GM20431 (cell line): ENCODE results near the gene HK2.
"Not testable (repeated sequence)": the region's sequence is repeated elsewhere in the genome, so short reads cannot be mapped to it uniquely, and the experiment has no call there.

Experiments
- in situ Hi-C: fragments of 300-500 bp; cut with MseI, MboI; formaldehyde crosslinking; loops from one replicate; pipeline ENCODE4 v1.15.0; 2020; ENCODE audit warnings: low sequenced_read_pairs; ENCODE audit not compliant: unreplicated experiment

Gene HK2

DNA sequence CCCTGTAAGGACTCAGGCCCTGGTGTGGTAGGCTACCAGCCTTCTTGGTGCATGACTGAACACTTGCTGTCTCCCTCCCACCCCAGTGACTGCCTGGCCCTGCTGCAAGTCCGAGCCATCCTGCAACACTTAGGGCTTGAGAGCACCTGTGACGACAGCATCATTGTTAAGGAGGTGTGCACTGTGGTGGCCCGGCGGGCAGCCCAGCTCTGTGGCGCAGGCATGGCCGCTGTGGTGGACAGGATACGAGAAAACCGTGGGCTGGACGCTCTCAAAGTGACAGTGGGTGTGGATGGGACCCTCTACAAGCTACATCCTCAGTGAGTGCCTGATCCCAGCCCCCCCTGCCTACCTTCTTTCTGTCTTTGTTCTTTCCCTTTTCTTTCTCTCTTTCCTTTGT is 55.2 kb downstream of the HK2 start:
- in situ Hi-C loops, result no loop called here

DNA sequence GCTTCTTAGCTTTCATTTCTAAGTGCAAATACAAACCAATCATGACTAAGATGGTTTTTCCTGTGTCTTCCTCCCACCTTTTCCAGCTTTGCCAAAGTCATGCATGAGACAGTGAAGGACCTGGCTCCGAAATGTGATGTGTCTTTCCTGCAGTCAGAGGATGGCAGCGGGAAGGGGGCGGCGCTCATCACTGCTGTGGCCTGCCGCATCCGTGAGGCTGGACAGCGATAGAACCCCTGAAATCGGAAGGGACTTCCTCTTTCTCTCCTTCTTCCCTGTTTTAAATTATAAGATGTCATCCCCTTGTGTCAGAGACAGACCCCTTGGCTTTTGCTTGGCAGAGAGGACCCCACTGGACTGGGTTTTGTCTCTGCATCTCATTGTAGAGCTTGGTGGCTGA is 56.8 kb downstream of the HK2 start:
- in situ Hi-C loops, result no loop called here

DNA sequence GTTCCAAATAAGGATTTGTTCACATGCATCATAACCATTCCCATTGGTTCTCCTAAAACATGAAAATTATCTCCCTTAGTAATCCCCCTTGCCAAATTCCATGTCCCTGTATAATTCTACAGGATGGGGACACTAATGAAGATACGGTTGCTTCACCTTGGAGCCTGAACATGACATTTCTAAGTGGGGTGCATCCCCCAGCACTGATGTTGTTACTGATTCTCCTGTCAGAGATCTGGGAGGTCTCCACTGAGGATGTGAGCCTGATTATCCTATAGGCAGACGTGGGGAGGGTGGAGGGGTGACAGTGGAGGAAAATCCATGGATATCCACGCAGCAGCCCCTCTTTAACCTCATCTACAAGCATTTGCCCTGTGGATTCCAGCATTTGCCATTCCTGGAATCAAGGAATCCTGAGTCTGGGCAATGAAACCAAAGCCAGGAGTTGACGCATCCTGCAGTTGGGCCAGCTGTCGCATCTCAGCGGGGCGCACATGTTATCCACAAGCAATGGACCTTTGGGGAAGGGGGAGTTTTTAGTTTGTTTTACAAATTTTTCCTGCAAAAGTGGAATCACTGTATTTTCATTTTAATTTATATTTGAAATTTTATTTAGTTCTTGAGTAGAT is 57.3 kb downstream of the HK2 start:
- in situ Hi-C loops, result no loop called here

DNA sequence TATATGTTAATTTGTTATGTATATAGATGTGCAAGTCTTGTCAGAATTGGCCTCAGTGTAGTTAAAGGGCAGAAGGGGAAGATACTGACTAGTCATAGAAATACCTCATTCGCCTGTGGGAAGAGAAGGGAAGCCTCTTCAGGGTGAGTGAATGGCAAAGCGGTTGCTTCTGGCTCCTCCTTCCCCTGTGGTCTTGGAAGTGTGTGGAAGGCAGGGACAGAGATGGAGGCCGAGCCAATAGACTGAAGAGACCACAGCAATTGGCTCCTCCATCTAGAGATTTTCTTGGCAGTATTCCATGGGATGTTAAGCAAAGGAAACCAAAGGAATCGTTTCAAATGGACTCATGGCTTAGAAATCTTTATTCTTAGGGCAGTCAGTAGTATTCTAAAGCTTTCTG is 57.9 kb downstream of the HK2 start:
- in situ Hi-C loops, result not testable (repeated sequence)

GRCh38 chr2:74892609-74893008 is 58.7 kb downstream of the HK2 start:
- in situ Hi-C loops, result no loop called here

DNA sequence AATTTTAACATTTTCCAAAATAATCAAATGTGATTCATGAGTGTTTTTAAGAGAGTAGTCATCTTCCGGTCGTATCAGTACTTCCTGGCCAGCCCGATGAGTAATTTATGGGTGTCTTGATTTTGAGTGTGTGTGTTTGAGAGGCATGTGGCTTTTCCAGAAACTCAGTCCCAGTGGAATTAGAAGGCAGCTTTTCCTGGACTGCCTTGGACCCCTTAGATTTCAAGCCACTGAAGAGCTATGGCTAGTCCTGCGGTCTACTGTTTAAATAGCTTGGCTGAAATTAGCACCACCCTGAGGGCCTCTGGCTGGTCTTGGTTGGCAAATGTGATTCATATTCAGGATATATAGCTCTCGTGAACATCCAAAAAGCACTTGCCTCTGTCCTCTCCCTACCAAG is 59.4 kb downstream of the HK2 start:
- in situ Hi-C loops, result no loop called here

DNA sequence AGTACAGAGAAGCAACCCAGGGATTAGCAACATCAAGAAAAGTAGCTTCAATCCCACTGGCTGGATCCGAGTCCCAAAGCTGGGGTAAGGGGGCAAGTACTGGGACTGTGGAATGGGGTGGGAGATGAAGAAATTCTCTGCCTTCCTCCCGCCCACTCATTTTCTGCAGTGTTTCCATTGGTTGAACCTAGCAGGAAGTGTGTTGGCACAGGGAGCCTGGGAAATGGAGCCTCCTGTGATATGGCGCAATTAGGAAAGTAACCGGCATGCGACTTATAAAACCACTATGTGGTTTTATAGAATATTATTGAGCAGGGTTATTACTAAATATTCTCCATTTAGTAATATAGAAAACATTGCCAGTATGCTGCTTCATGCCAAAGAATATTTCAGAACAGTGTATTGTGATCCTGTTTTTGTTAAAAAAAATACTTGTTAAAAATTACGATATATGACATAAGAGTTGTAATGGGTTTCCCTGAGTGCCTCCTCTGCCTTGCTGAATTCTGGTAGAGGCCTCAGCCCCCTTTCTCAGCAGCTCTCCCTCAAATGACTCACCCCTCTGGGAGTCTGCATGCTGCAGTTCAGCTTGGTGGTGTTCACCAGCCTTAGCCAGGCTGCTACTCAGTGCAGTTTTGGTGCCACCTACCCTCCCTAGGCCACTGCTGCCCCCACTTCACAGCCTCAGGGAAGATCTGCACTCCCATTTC is 60.5 kb downstream of the HK2 start:
- in situ Hi-C loops, result no loop called here

DNA sequence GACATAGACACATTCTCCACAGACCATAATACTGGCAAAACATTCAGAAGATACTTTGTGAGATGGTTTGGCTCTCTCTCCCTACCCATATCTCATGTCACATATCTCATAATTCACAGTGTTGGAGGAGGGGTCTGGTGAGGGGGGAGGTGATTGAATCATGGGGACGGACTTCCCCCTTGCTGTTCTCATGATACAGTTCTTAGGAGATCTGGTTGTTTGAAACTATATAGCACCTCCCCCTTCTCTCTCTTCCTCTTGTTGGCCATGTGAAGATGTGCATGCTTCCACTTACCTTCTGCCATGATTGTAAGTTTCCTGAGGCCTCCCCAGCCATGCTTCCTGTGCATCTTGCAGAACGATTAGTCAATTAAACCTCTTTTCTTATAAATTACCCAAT is 61.1 kb downstream of the HK2 start:
- in situ Hi-C loops, result no loop called here

GRCh38 chr2:74896232-74896631 is 62.3 kb downstream of the HK2 start:
- in situ Hi-C loops, result no loop called here

DNA sequence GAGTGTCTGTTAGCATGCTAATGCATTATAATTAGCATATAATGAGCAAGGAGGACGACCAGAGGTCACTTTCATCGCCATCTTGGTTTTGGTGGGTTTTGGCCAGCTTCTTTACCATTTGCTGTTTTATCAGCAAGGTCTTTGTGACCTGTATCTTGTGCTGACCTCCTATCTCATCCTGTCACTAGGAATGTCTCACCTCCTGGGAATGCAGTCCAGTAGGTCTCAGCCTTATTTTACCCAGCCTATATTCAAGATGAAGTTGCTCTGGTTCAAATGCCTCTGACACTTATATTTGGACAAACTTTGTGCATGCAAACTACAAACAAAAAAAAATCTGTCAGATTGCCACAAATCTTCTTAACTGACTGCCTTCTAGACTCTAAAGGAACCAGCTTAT is 66.3 kb downstream of the HK2 start:
- in situ Hi-C loops, result loop anchor here (25.0 kb wide), 1 partner anchor 712 kb away; no protein-coding TSS in a partner anchor

- in situ Hi-C loops, result loop anchor here (25.0 kb wide), 1 partner anchor 710 kb away; no protein-coding TSS in a partner anchor
Measured at GRCh38 chr2:74902281-74902860, 68.4 kb downstream of the HK2 start.

GRCh38 chr2:74906395-74906794 is 72.5 kb downstream of the HK2 start:
- in situ Hi-C loops, result loop anchor here (25.0 kb wide), 1 partner anchor 706 kb away; no protein-coding TSS in a partner anchor

GRCh38 chr2:74907560-74907959 is 73.6 kb downstream of the HK2 start:
- in situ Hi-C loops, result loop anchor here (25.0 kb wide), 1 partner anchor 705 kb away; no protein-coding TSS in a partner anchor

DNA sequence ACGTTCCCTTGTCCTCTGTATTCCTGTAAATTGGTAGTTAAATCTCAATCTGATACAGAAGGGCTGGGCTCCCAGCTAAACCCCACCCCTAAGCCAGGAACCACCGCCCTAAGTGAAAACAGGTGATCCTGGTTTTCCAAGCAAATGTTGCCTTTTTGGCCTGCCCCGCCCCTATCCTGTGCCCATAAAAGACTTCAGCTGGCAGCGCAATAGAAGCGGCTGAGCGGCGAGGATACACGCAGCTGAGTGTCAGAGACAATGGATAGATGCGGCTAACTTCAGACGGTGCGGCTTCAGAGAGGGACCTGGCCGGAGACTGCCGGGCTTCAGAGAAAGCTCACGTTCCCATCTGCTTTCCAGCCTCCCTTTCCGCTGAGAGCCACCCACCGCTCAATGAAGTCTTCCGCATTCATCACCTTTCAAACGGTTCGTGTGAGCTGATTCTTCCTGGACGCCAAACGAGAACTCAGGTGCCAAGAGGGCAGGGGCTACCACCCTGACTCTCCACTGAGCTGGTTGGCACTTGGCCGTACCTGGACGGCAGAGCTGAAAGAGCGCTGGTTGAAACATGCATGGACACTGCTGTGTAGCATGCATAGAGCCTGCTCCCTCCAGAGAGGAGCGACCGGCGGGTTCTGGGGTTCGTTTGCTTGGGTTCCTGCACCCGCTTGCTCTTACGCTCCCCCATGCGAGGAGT is 75.0 kb downstream of the HK2 start:
- in situ Hi-C loops, result loop anchor here (25.0 kb wide), 1 partner anchor 703 kb away; no protein-coding TSS in a partner anchor

GRCh38 chr2:74910245-74910644 is 76.3 kb downstream of the HK2 start:
- in situ Hi-C loops, result loop anchor here (25.0 kb wide), 1 partner anchor 702 kb away; no protein-coding TSS in a partner anchor

GRCh38 chr2:74911061-74911460 is 77.1 kb downstream of the HK2 start:
- in situ Hi-C loops, result loop anchor here (25.0 kb wide), 1 partner anchor 701 kb away; no protein-coding TSS in a partner anchor

- in situ Hi-C loops, result loop anchor here (25.0 kb wide), 1 partner anchor 697 kb away; no protein-coding TSS in a partner anchor
Measured at GRCh38 chr2:74915743-74916142, 81.8 kb downstream of the HK2 start.

- in situ Hi-C loops, result loop anchor here (25.0 kb wide), 1 partner anchor 696 kb away; no protein-coding TSS in a partner anchor
Measured at GRCh38 chr2:74916394-74916793, 82.5 kb downstream of the HK2 start.

DNA sequence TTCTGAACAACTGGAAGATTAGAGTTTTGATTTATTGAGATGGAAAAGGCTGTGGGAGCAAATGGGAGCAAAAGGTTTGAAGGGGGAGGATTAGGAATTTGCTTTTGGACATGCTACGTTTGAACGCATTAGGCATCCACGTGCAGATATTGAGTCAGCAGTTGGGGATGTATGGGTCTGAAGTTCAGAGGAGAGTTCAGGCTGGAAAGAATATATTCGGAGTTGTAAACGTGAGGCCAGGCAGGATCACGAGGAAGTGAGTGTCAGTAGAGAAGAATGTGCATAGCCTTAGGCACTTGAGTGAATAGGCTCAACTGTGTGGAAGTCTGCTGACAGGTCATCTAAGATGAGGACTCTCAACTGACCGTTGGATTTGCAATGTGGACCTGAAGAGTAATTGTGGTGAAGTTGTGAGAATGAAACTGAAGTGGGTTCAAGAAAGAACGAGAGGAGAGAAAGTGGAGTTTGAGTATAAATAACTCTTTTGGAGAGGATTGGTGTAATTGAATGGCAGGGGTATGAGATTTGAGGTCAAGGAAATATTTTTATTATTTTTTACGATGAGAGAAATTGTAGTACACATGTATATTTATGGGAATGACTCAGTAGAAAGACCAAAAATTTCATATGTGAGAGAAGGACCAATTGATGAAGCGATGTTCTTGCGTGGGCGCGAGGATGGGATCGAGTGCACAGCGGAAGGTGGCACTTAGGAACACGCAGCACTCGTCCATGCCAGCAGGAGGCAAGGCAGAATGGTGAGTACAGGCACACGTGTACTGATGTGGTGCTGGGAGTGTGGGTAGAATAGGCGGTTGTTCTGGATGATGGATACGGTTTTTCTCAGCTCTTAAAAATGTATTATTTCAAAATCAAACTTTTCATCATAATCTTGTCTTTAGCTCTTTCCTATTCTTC is 84.0 kb downstream of the HK2 start:
- in situ Hi-C loops, result loop anchor here (25.0 kb wide), 1 partner anchor 694 kb away; no protein-coding TSS in a partner anchor
